Neural crest cell (in vitro differentiated cells): ENCODE measurements around the gene IL1R1. TPM values are rescaled to one million over a fixed set of nuclear protein-coding genes. Genes with fewer than 3 reads are reported as not detected.
"Not testable (repeated sequence)": the region's sequence is repeated elsewhere in the genome, so short reads cannot be mapped to it uniquely, and the experiment has no call there.

Experiments used
- DNase-seq: peaks from one replicate; pipeline ENCODE4 v3.0.0; 2021; ENCODE audit warnings: low read depth, mixed read lengths, low spot score
- H3K27ac Mint-ChIP-seq: one replicate; pipeline ENCODE4 v1.8.0; 2021; ENCODE audit warnings: mild to moderate bottlenecking, mixed read lengths; ENCODE audit not compliant: unreplicated experiment
- H3K27me3 Mint-ChIP-seq: 2 replicates; pipeline ENCODE4 v1.8.0; 2021; ENCODE audit warnings: low read depth, mild to moderate bottlenecking, mixed read lengths
- H3K36me3 Mint-ChIP-seq: 2 replicates; pipeline ENCODE4 v1.8.0; 2021; ENCODE audit warnings: low read depth, mild to moderate bottlenecking, mixed read lengths
- H3K4me1 Mint-ChIP-seq: 2 replicates; pipeline ENCODE4 v1.8.0; 2021; ENCODE audit warnings: mixed read lengths
- H3K4me3 Mint-ChIP-seq: one replicate; pipeline ENCODE4 v1.8.0; 2021; ENCODE audit warnings: mild to moderate bottlenecking, mixed read lengths
- H3K9me3 Mint-ChIP-seq: 2 replicates; pipeline ENCODE4 v1.8.0; 2021; ENCODE audit warnings: mixed read lengths
- CTCF ChIP-seq: fragments of 200-600 bp; sonication (generic); conservative IDR thresholded peaks from 2 replicates; pipeline ENCODE4 v1.5.0; 2021; ENCODE audit warnings: antibody characterized with exemption, mild to moderate bottlenecking
- total RNA-seq: library from RNA; stranded (reverse); gene quantifications from 2 replicates; pipeline ENCODE4 v1.2.1, GENCODE V29; 2021

IL1R1 gene
- total RNA-seq, 1 donor from 2014 or later: 0.14 TPM

- Mint-ChIP-seq H3K9me3 (peaks cover 8% of the 10 kb centered on the region), H3K4me3 (no peak overlapping the region), H3K4me1 (no peaks in the 10 kb centered on the region)
Observed at GRCh38 chr2:102103284-102103683, 39.3 kb upstream of the IL1R1 start.

GRCh38 chr2:102103992-102104871, 38.3 kb upstream of the IL1R1 start:
- no peak for DNase-seq
- no peak overlapping the region for H3K4me3 Mint-ChIP-seq
- H3K9me3 Mint-ChIP-seq: peaks cover 5% of the 10 kb centered on the region
- no peak for TF ChIP-seq CTCF
- H3K27me3 Mint-ChIP-seq: no peaks in the 10 kb centered on the region
- H3K27ac Mint-ChIP-seq: no peak overlapping the region
- no peaks in the 10 kb centered on the region for H3K4me1 Mint-ChIP-seq
- no peaks in the 10 kb centered on the region for H3K36me3 Mint-ChIP-seq

More at GRCh38 chr2:102103284-102103683, 39.3 kb upstream of the IL1R1 start:
- no peak for TF ChIP-seq CTCF
- Mint-ChIP-seq H3K27ac (no peak overlapping the region), H3K27me3 (no peaks in the 10 kb centered on the region), H3K36me3 (no peaks in the 10 kb centered on the region)
- DNase-seq: no peak

- H3K4me1 Mint-ChIP-seq: no peaks in the 10 kb centered on the region
- no peaks in the 10 kb centered on the region for H3K36me3 Mint-ChIP-seq
- no peak for TF ChIP-seq CTCF
- H3K27me3 Mint-ChIP-seq: no peaks in the 10 kb centered on the region
- no peak for DNase-seq
- no peak overlapping the region for H3K4me3 Mint-ChIP-seq
- no peaks in the 10 kb centered on the region for H3K9me3 Mint-ChIP-seq
- H3K27ac Mint-ChIP-seq: no peak overlapping the region
Observed at GRCh38 chr2:102106133-102106556, 36.4 kb upstream of the IL1R1 start.

GRCh38 chr2:102106813-102107740, 35.5 kb upstream of the IL1R1 start:
- H3K4me3 Mint-ChIP-seq, H3K9me3 Mint-ChIP-seq, H3K4me1 Mint-ChIP-seq, DNase-seq, H3K36me3 Mint-ChIP-seq, H3K27ac Mint-ChIP-seq, H3K27me3 Mint-ChIP-seq: not testable (repeated sequence)

GRCh38 chr2:102107741-102108070, 34.8 kb upstream of the IL1R1 start:
- Mint-ChIP-seq H3K27ac (no peak overlapping the region), H3K4me3 (no peak overlapping the region), H3K4me1 (peaks cover 5% of the 10 kb centered on the region), H3K9me3 (peaks cover 2% of the 10 kb centered on the region), H3K27me3 (no peaks in the 10 kb centered on the region), H3K36me3 (no peaks in the 10 kb centered on the region)
- no peak for TF ChIP-seq CTCF
- no peak for DNase-seq
